Mesothelial cell of epicardium (in vitro differentiated cells): ENCODE data around the gene UNC13A. TPM values are rescaled to one million over a fixed set of nuclear protein-coding genes. Genes with fewer than 3 reads are reported as not detected.
A peak's percentile ranks its signal among the peaks of the same experiment; 100 is the strongest.

Experiments
- DNase-seq, 2 experiments: peaks; one replicate each; pipeline ENCODE4 v3.0.0; 2021; ENCODE audit warnings: low spot score in 2 of 2; ENCODE audit not compliant: unreplicated experiment in 2 of 2
- H3K27ac Mint-ChIP-seq: 2 replicates; pipeline ENCODE4 v1.8.0; 2021; ENCODE audit warnings: mixed read lengths
- H3K27me3 Mint-ChIP-seq: 2 replicates; pipeline ENCODE4 v1.8.0; 2021; ENCODE audit warnings: low read depth, mixed read lengths
- H3K36me3 Mint-ChIP-seq: 2 replicates; pipeline ENCODE4 v1.8.0; 2021; ENCODE audit warnings: mixed read lengths
- H3K4me1 Mint-ChIP-seq: 2 replicates; pipeline ENCODE4 v1.8.0; 2021; ENCODE audit warnings: mixed read lengths
- H3K4me3 Mint-ChIP-seq: 2 replicates; pipeline ENCODE4 v1.8.0; 2021; ENCODE audit warnings: mild to moderate bottlenecking, moderate library complexity, mixed read lengths
- H3K9me3 Mint-ChIP-seq: 2 replicates; pipeline ENCODE4 v1.8.0; 2021; ENCODE audit warnings: mixed read lengths
- total RNA-seq: library from RNA; stranded (reverse); gene quantifications from 3 replicates; pipeline ENCODE4 v1.2.1, GENCODE V29; 2021
- TF ChIP-seq, protein P1 (sequence below): fragments of 200-600 bp; sonication (generic); IDR thresholded peaks from one replicate; pipeline ENCODE4 v1.5.0; 2021; ENCODE audit warnings: antibody characterized with exemption; ENCODE audit not compliant: unreplicated experiment

UNC13A gene
- total RNA-seq, 1 donor from 2014 or later: 1.1 TPM

- Mint-ChIP-seq H3K4me1 (peaks cover 2% of the 10 kb centered on the region), H3K4me3 (no peak overlapping the region), H3K27me3 (peaks cover 93% of the 10 kb centered on the region), H3K36me3 (no peaks in the 10 kb centered on the region), H3K27ac (no peak overlapping the region), H3K9me3 (no peaks in the 10 kb centered on the region)
- DNase-seq: no peak
- TF ChIP-seq, protein P1, sequence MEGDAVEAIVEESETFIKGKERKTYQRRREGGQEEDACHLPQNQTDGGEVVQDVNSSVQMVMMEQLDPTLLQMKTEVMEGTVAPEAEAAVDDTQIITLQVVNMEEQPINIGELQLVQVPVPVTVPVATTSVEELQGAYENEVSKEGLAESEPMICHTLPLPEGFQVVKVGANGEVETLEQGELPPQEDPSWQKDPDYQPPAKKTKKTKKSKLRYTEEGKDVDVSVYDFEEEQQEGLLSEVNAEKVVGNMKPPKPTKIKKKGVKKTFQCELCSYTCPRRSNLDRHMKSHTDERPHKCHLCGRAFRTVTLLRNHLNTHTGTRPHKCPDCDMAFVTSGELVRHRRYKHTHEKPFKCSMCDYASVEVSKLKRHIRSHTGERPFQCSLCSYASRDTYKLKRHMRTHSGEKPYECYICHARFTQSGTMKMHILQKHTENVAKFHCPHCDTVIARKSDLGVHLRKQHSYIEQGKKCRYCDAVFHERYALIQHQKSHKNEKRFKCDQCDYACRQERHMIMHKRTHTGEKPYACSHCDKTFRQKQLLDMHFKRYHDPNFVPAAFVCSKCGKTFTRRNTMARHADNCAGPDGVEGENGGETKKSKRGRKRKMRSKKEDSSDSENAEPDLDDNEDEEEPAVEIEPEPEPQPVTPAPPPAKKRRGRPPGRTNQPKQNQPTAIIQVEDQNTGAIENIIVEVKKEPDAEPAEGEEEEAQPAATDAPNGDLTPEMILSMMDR: no peak
Measured at GRCh38 chr19:17682273-17682672, 5.9 kb downstream of the UNC13A start.

DNA sequence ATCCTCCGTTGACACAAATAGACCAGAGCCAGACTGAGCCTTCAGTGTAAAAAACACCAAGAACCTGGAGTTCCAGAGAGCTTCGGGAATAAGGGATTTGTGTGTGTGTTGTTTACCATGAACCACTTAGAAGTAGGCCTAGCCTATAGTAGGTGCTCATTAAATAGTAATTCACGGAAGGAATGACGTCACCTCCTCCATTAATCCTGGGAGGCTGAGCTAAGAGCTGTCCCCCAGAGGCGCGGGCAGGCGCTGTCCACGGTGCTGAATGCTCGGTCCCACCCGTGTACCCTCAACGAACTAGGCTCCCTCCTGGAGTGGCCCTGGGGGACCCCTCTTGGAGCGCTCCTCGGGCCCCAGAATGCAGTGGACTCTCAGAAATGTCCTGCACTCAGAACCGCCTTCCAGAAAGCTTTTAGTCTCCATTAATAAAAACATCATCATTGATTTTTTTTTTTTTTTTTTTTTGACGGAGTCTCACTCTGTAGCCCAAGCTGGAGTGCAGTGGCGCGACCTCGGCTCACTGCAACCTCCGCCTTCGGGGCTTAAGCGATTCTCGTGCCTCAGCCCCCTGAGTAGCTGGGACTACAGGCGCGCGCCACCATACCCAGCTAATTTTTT, 6.5 kb downstream of the UNC13A start:
- Mint-ChIP-seq H3K27ac (no peak overlapping the region), H3K36me3 (no peaks in the 10 kb centered on the region), H3K27me3 (peaks cover 93% of the 10 kb centered on the region), H3K4me3 (no peak overlapping the region), H3K9me3 (no peaks in the 10 kb centered on the region), H3K4me1 (peaks cover 2% of the 10 kb centered on the region)
- DNase-seq: peak; percentile 37 to 67
- TF ChIP-seq, protein P1: no peak

GRCh38 chr19:17680230-17680722, 7.9 kb downstream of the UNC13A start:
- H3K27ac Mint-ChIP-seq: no peak overlapping the region
- DNase-seq: no peak

DNA sequence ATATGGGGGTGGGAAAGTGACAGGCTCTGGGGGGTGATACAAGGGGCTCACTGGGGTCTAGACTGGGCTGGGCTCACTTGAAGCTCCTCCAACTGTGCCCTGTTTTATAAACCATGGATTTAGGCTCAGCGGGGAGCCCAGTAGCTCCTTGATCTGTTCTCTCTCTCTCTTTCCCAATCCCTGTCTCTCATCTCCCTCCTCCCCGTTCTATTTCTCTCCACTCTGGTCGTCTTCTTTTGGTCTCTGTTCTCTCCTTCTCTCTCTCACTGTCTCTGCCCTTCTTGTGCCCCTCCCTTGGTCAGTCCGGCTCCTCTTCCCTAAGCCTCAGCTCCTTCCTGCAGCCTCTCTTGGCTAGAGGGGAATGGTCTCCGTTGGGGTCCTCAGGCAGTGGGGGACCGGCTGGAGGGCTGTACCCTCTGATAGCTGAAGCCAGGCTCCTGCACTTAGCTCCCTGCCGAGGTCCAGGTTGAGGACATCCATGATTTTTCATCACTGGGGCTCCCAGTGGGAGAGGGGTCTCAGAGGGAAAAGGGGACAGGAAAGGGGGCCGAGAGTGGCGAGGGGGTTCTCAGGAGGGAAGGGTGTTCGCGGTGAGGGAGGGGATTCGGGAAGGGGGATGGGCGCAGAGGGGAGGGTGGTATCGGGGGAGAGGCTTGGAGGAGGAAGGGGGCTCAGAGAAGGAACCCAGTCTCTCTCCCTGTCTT, 8.5 kb downstream of the UNC13A start:
- Mint-ChIP-seq H3K9me3 (no peaks in the 10 kb centered on the region), H3K4me1 (no peaks in the 10 kb centered on the region)

More at GRCh38 chr19:17680230-17680722, 7.9 kb downstream of the UNC13A start:
- Mint-ChIP-seq H3K9me3 (no peaks in the 10 kb centered on the region), H3K4me1 (no peaks in the 10 kb centered on the region), H3K36me3 (no peaks in the 10 kb centered on the region), H3K4me3 (no peak overlapping the region), H3K27me3 (peaks cover 92% of the 10 kb centered on the region)
- TF ChIP-seq, protein P1: no peak

DNA sequence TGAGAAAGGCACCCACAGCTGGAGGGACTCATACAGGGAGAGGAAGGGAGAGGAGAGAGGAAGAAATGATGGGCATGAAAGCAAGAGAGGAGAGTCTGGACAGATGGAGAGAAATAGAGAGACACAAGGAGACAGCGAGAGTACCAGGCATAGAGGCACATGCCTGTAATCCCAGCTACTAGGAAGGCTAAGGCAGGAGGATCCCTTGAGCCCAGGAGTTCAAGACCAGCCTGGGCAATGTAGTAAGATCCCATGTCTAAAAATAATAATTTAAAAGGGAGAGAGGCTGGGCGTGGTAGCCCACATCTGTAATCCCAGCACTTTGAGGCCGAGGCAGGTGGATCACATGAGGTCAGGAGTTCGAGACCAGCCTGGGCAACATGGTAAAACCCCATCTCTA, 9.3 kb downstream of the UNC13A start:
- H3K4me1 Mint-ChIP-seq: no peaks in the 10 kb centered on the region
- H3K4me3 Mint-ChIP-seq: no peak overlapping the region
- H3K27ac Mint-ChIP-seq: no peak overlapping the region
- peaks cover 81% of the 10 kb centered on the region for H3K27me3 Mint-ChIP-seq
- TF ChIP-seq, protein P1: no peak
- H3K9me3 Mint-ChIP-seq: no peaks in the 10 kb centered on the region
- H3K36me3 Mint-ChIP-seq: no peaks in the 10 kb centered on the region
- DNase-seq: no peak

More for the DNA sequence above, 8.5 kb downstream of the UNC13A start:
- TF ChIP-seq, protein P1: no peak
- no peak overlapping the region for H3K27ac Mint-ChIP-seq
- H3K27me3 Mint-ChIP-seq: peaks cover 86% of the 10 kb centered on the region
- H3K36me3 Mint-ChIP-seq: no peaks in the 10 kb centered on the region
- no peak overlapping the region for H3K4me3 Mint-ChIP-seq
- no peak for DNase-seq
